OCI-LY3 (cell line): ENCODE data around the gene PARP15.

Experiments
- H2AFZ ChIP-seq: fragments of 200-600, 300-600 bp; shearing (Covaris generic); 2 replicates; pipeline ENCODE4 v1.6.0; 2014; ENCODE audit warnings: antibody characterized with exemption, low read depth, low read length
- H3K27ac ChIP-seq: fragments of 200-600, 300-600 bp; sonication (generic); 2 replicates; pipeline ENCODE4 v1.5.1; 2014; ENCODE audit warnings: mild to moderate bottlenecking, low read length, moderate library complexity, mixed read lengths
- H3K27me3 ChIP-seq: fragments of 200-600, 300-600 bp; sonication (generic); 2 replicates; pipeline ENCODE4 v1.6.1; 2014; ENCODE audit warnings: low read depth, low read length, mixed read lengths
- H3K36me3 ChIP-seq: fragments of 200-600, 300-600 bp; sonication (generic); replicated peaks from 2 replicates; pipeline ENCODE3; 2014; ENCODE audit warnings: low read depth, low read length, mixed read lengths
- H3K4me1 ChIP-seq: fragments of 300-600, 200-600 bp; sonication (generic); 2 replicates; pipeline ENCODE4 v1.6.1; 2014; ENCODE audit warnings: low read length, mixed read lengths
- H3K4me2 ChIP-seq: fragments of 200-600, 300-600 bp; sonication (generic); 2 replicates; pipeline ENCODE4 v1.6.1; 2014; ENCODE audit warnings: low read length, mixed read lengths
- H3K4me3 ChIP-seq: fragments of 300-600, 200-600 bp; sonication (generic); 2 replicates; pipeline ENCODE4 v1.5.1; 2014; ENCODE audit warnings: antibody characterized with exemption, mild to moderate bottlenecking, low read length, moderate library complexity
- H3K79me2 ChIP-seq: fragments of 300-600, 200-600 bp; shearing (Covaris generic); 2 replicates; pipeline ENCODE4 v1.6.1; 2014; ENCODE audit warnings: mild to moderate bottlenecking, low read length, mixed read lengths
- H3K9ac ChIP-seq: fragments of 300-600, 200-600 bp; shearing (Covaris generic); 2 replicates; pipeline ENCODE4 v1.6.0; 2014; ENCODE audit warnings: mild to moderate bottlenecking, low read length, moderate library complexity
- H3K9me3 ChIP-seq: fragments of 200-600, 300-600 bp; shearing (Covaris generic); 2 replicates; pipeline ENCODE4 v1.6.1; 2014; ENCODE audit warnings: low read length, mixed read lengths; ENCODE audit not compliant: insufficient read depth
- H4K20me1 ChIP-seq: fragments of 200-600, 300-600 bp; sonication (generic); 2 replicates; pipeline ENCODE4 v1.6.1; 2016; ENCODE audit warnings: low read length, mixed read lengths; ENCODE audit not compliant: insufficient read depth
- CTCF ChIP-seq: fragments of 200-600, 300-600 bp; sonication (generic); IDR thresholded peaks from 2 replicates; pipeline ENCODE4 v1.5.1; 2014; ENCODE audit warnings: antibody characterized with exemption, low read length, low read depth
- EZH2phosphoT487 ChIP-seq: fragments of 200-600 bp; shearing (Covaris generic); IDR thresholded peaks from 2 replicates; pipeline ENCODE4 v1.6.1; 2018; ENCODE audit warnings: antibody characterized with exemption, mixed run types, low read depth

Gene PARP15

DNA sequence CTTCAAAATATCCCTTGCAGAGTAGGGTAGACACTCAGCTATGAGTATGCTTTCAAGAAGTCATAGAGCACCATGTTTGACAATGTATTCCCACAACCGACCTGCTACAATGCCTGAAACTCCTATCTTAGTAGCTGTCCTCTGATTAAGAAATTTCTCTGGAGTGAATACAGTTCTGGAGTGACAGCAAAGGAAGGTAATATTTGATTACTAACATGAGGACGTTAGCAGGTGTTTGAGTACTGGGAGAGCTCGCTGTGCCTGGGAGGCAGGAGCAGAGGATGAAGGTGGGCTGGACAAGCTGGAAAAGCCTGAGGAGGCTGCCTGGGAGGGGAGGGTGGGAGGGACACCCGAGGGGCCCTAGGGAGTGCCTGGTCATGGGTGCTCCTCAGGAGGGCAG, 42.9 kb downstream of the PARP15 start:
- Histone ChIP-seq H3K4me1 (peaks cover 98% of the 10 kb centered on the region), H3K9me3 (no peaks in the 10 kb centered on the region), H3K4me3 (no peak overlapping the region), H3K36me3 (peaks cover 77% of the 10 kb centered on the region), H3K9ac (peak overlapping the region; percentile 76), H4K20me1 (no peaks in the 10 kb centered on the region), H3K4me2 (no peak overlapping the region), H3K27ac (peak overlapping the region; percentile 98), H2AFZ (no peak overlapping the region), H3K27me3 (no peaks in the 10 kb centered on the region), H3K79me2 (peaks cover 23% of the 10 kb centered on the region)
- no peak for TF ChIP-seq CTCF
- TF ChIP-seq EZH2phosphoT487, result no peak

GRCh38 chr3:122621112-122621511, 43.7 kb downstream of the PARP15 start:
- Histone ChIP-seq H3K79me2 (peaks cover 23% of the 10 kb centered on the region), H3K9me3 (no peaks in the 10 kb centered on the region), H3K36me3 (peaks cover 76% of the 10 kb centered on the region), H2AFZ (no peak overlapping the region), H3K27ac (peak overlapping the region; percentile 98), H3K4me3 (peak overlapping the region; percentile 25), H3K4me2 (peak overlapping the region; percentile 38), H3K27me3 (no peaks in the 10 kb centered on the region), H4K20me1 (no peaks in the 10 kb centered on the region), H3K4me1 (peaks cover 98% of the 10 kb centered on the region), H3K9ac (peak overlapping the region; percentile 76)
- no peak for TF ChIP-seq EZH2phosphoT487
- TF ChIP-seq CTCF, result no peak

- TF ChIP-seq CTCF (no peak), EZH2phosphoT487 (no peak)
- Histone ChIP-seq H4K20me1 (no peaks in the 10 kb centered on the region), H3K4me1 (peaks cover 95% of the 10 kb centered on the region), H3K4me3 (no peak overlapping the region), H2AFZ (no peak overlapping the region), H3K36me3 (peaks cover 85% of the 10 kb centered on the region), H3K27ac (peak overlapping the region; percentile 98), H3K27me3 (no peaks in the 10 kb centered on the region), H3K9me3 (no peaks in the 10 kb centered on the region), H3K9ac (peak overlapping the region; percentile 22; the same call in 1 of the 2 replicates), H3K79me2 (peaks cover 28% of the 10 kb centered on the region), H3K4me2 (peak overlapping the region; percentile 34)
Measured at GRCh38 chr3:122623031-122623829, 45.8 kb downstream of the PARP15 start.

DNA sequence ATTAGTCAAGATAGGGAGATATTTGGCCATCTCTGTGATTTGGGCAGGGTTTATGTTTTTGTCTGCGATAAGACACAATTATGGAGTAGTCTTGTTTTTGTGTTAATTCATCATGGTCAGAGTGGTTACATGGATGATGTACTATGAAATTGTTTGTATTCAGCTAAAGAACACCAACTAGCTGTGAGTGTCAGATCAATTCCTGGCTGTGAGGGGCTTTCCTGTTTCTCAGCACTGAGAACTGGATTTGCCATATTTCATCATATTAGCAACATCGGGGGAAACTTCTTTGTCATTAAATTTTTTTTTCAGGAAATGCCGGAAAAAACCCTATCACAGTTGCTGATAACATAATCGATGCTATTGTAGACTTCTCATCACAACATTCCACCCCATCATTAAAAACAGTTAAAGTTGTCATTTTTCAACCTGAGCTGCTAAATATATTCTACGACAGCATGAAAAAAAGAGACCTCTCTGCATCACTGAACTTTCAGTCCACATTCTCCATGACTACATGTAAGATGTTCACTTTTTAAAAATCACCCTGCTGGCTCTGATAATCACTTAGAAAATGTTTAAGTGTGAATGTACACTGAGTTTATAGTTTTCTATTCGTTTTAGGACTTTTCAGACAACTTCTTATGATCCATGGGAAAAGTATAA, 49.2 kb downstream of the PARP15 start:
- Histone ChIP-seq H3K36me3 (peaks cover 84% of the 10 kb centered on the region), H3K4me1 (peaks cover 61% of the 10 kb centered on the region), H3K27me3 (no peaks in the 10 kb centered on the region), H3K4me2 (peak overlapping the region; percentile 59), H3K9me3 (no peaks in the 10 kb centered on the region), H3K4me3 (peak overlapping the region; percentile 26; the same call in 1 of the 2 replicates), H3K79me2 (peaks cover 17% of the 10 kb centered on the region), H3K27ac (peak overlapping the region; percentile 94), H3K9ac (peak overlapping the region; percentile 65), H4K20me1 (no peaks in the 10 kb centered on the region), H2AFZ (no peak overlapping the region)
- no peak for TF ChIP-seq CTCF
- no peak for TF ChIP-seq EZH2phosphoT487
